Daoy (cell line): ENCODE data around the gene ZNF880. TPM values are rescaled to one million over a fixed set of nuclear protein-coding genes. Genes with fewer than 3 reads are reported as not detected.
"Not testable (repeated sequence)": the region's sequence is repeated elsewhere in the genome, so short reads cannot be mapped to it uniquely, and the experiment has no call there.

Source experiments
- DNase-seq: peaks from one replicate; pipeline ENCODE4 v3.0.0-alpha.2; 2015; ENCODE audit warnings: low read depth
- total RNA-seq: library from RNA; depleted of rRNA; stranded (reverse); fragments of >200 nt; shearing (Covaris generic); gene quantifications from 2 replicates; pipeline ENCODE4 v1.2.3, GENCODE V29; 2014; rRNA removed

ZNF880 gene
- 15.6 and 24.1 TPM in 2 replicates for total RNA-seq

- peak; percentile 97 for DNase-seq
These were observed at the start of gene ZNF880 for GRCh38 chr19:52369559-52370340. Gene ZNF880, plus strand, starts transcription at chr19:52369923. Its CDS starts 43 bp downstream, at chr19:52369966.

GRCh38 chr19:52322429-52322828 is 47.3 kb upstream of the ZNF880 start:
- DNase-seq, result no peak

- no peak for DNase-seq
These were observed 38.0 kb upstream of the ZNF880 start for GRCh38 chr19:52331757-52332156.

GRCh38 chr19:52335768-52336116 is 34.0 kb upstream of the ZNF880 start:
- no peak for DNase-seq

DNA sequence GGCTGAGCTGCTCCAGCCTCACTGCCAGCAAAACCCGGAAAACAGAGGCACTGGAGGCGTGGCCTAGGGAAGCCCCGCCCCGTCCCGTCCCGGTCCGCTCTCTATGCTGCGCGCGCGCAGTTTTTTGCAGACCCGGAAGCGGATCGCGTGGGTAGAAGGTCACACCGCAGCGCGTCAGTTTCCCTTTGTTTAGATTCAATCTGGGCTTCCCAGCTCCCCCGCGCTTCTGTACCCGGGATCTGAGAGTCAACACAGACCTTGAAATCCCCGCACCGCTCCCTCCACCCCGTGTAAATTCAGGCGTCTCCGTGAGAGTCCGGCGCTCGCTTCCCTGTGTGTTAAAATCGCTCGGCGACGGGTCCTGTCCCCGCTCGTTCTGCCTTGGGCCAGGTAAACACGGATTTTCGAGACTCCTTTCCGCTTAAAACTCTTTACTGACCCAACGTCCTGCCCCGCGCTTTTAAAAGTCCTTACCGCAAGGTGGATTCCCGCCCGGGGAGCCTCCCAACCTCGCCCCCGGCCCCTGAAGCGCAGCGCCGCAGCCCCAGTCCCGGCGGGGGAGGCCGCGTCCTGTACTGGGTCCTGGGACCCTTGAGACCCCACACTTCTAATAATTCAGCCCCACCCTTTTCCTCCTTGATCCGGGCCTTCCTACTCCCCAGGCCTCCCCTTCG is 33.5 kb upstream of the ZNF880 start, which contains the start of gene ZNF610:
Gene ZNF610, plus strand, starts transcription at position 127 of the 674 bp plus-strand sequence. CDS start 12,930 bp downstream, outside the sequence.
- DNase-seq, result peak; percentile 93

- peak; percentile 19 for DNase-seq
These were observed 32.8 kb upstream of the ZNF880 start for GRCh38 chr19:52336791-52337381.

GRCh38 chr19:52339022-52339421 is 30.7 kb upstream of the ZNF880 start:
- not testable (repeated sequence) for DNase-seq

DNA sequence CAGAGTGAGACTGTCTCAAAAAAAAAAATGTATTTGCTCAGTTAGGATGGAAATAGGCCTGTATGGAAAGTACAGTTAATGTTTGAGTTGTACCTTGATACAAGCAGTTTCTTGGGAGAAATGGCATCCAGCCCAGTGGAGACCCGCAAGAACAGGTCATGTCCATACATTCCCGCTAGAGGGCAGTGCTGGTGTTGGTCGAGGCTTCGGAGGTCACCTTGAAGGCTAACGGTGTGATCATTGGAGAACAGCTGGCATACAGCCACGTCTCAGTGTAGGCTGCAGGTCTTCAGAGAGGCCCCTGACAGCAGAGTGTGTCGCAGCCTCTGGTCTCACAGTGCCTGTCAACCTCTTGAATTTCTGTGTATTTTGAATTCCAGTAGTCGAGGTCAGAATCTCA is 26.2 kb upstream of the ZNF880 start:
- DNase-seq, result peak; percentile 68

GRCh38 chr19:52345162-52345561 is 24.6 kb upstream of the ZNF880 start:
- DNase-seq, result no peak

DNA sequence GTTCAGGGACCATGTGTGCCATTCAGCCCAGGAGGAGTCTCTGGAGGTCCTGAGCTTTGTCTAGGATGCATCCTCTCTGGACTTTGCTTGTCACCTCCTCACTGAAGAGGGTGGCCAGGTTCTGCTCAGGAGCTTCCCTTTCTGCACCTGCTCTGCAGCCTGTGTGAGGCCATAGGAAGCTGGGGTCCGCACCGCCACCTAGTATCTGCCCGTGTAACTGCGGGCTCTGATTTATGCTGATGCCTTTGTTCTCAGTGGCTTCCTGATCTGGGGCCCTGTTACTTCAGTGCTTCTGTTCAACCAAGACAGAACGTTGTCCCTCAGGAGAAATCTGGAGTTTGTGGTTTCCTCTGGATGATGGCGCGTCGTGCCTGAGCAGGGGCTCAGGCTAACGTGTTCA is 18.2 kb upstream of the ZNF880 start:
- peak; percentile 7 for DNase-seq

GRCh38 chr19:52366414-52366824 is 3.3 kb upstream of the ZNF880 start:
- DNase-seq, result no peak

GRCh38 chr19:52370341-52370710 is 603 bp downstream of the ZNF880 start:
- no peak for DNase-seq

GRCh38 chr19:52391135-52391534 is 21.4 kb downstream of the ZNF880 start:
- peak; percentile 4 for DNase-seq

GRCh38 chr19:52397310-52398080 is 27.8 kb downstream of the ZNF880 start, which contains the start of gene ZNF528:
Gene ZNF528, plus strand, starts transcription at chr19:52397849. Its CDS starts 4,165 bp downstream, at chr19:52402014.
- peak; percentile 97 for DNase-seq

- peak; percentile 29 for DNase-seq
These were observed 28.3 kb downstream of the ZNF880 start for GRCh38 chr19:52398081-52398441.

GRCh38 chr19:52410276-52410675 is 40.6 kb downstream of the ZNF880 start:
- no peak for DNase-seq

DNA sequence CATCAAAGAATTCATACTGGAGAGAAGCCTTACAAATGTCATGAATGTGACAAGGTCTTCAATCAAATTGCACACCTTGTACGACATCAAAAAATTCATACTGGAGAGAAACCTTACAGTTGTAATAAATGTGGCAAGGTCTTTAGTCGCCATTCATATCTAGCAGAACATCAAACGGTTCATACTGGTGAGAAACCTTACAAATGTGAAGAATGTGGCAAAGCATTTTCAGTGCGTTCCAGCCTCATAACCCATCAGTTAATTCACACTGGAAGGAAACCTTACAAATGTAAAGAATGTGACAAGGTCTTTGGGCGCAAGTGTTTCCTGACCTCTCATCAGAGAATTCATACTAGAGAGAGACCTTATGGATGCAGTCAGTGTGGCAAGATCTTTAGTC is 46.0 kb downstream of the ZNF880 start:
- no peak for DNase-seq

GRCh38 chr19:52428937-52429336 is 59.2 kb downstream of the ZNF880 start, which contains the start of gene ZNF534:
Gene ZNF534, plus strand, starts transcription at chr19:52429148. Its CDS starts 2,327 bp downstream, at chr19:52431475.
- peak; percentile 4 for DNase-seq
